BLaER1 (cell line): ENCODE data around the gene SCGB1D1.
"Not testable (repeated sequence)": the region's sequence is repeated elsewhere in the genome, so short reads cannot be mapped to it uniquely, and the experiment has no call there.

Source experiments
- H3K27ac ChIP-seq: shearing (Covaris generic); formaldehyde crosslinking; 2 replicates; pipeline ENCODE4 v1.8.1; 2022
- H3K27me3 ChIP-seq: shearing (Covaris generic); formaldehyde crosslinking; 2 replicates; pipeline ENCODE4 v1.8.1; 2022
- H3K36me3 ChIP-seq: shearing (Covaris generic); formaldehyde crosslinking; 2 replicates; pipeline ENCODE4 v1.8.1; 2022
- H3K4me1 ChIP-seq: shearing (Covaris generic); formaldehyde crosslinking; 2 replicates; pipeline ENCODE4 v1.8.1; 2022
- H3K4me2 ChIP-seq: shearing (Covaris generic); formaldehyde crosslinking; 2 replicates; pipeline ENCODE4 v1.8.1; 2022
- H3K4me3 ChIP-seq: shearing (Covaris generic); formaldehyde crosslinking; 2 replicates; pipeline ENCODE4 v1.8.1; 2022
- H3K9ac ChIP-seq: shearing (Covaris generic); formaldehyde crosslinking; 2 replicates; pipeline ENCODE4 v1.8.1; 2022
- H3K9me3 ChIP-seq: shearing (Covaris generic); formaldehyde crosslinking; 2 replicates; pipeline ENCODE4 v1.8.1; 2022
- H4K20me1 ChIP-seq: shearing (Covaris generic); formaldehyde crosslinking; 2 replicates; pipeline ENCODE4 v1.8.1; 2022
- Cebpa-rat ChIP-seq: shearing (Covaris generic); IDR thresholded peaks from 2 replicates; pipeline ENCODE4 v1.8.1; 2022

The SCGB1D1 gene

GRCh38 chr11:62193952-62194351 is 3.9 kb downstream of the SCGB1D1 start:
- Histone ChIP-seq H3K4me1 (no peaks in the 10 kb centered on the region), H3K27ac (no peak overlapping the region), H3K9me3 (no peaks in the 10 kb centered on the region), H3K4me2 (no peak overlapping the region), H3K4me3 (no peak overlapping the region), H3K27me3 (no peaks in the 10 kb centered on the region), H3K9ac (no peak overlapping the region), H4K20me1 (no peaks in the 10 kb centered on the region), H3K36me3 (no peaks in the 10 kb centered on the region)
- no peak for TF ChIP-seq Cebpa-rat

DNA sequence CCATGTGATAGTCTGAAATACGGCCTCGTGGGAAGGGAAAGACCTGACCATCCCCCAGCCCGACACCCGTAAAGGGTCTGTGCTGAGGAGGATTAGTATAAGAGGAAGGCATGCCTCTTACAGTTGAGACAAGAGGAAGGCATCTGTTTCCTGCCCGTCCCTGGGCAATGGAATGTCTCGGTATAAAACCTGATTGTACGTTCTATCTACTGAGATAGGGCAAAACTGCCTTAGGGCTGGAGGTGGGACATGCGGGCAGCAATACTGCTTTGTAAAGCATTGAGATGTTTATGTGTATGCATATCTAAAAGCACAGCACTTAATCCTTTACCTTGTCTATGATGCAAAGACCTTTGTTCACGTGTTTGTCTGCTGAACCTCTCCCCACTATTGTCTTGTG is 5.0 kb downstream of the SCGB1D1 start:
- not testable (repeated sequence) for H3K4me3 ChIP-seq, H3K27me3 ChIP-seq, H3K4me1 ChIP-seq, H3K27ac ChIP-seq, H3K9me3 ChIP-seq, H4K20me1 ChIP-seq, H3K4me2 ChIP-seq, H3K9ac ChIP-seq, H3K36me3 ChIP-seq

GRCh38 chr11:62195945-62196344 is 5.9 kb downstream of the SCGB1D1 start:
- H3K27me3 ChIP-seq, result no peaks in the 10 kb centered on the region
- TF ChIP-seq Cebpa-rat, result no peak
- H3K4me2 ChIP-seq, result no peak overlapping the region
- H3K36me3 ChIP-seq, result no peaks in the 10 kb centered on the region
- no peak overlapping the region for H3K27ac ChIP-seq
- no peak overlapping the region for H3K9ac ChIP-seq
- no peaks in the 10 kb centered on the region for H4K20me1 ChIP-seq
- H3K4me3 ChIP-seq, result no peak overlapping the region
- H3K4me1 ChIP-seq, result no peaks in the 10 kb centered on the region
- H3K9me3 ChIP-seq, result no peaks in the 10 kb centered on the region

DNA sequence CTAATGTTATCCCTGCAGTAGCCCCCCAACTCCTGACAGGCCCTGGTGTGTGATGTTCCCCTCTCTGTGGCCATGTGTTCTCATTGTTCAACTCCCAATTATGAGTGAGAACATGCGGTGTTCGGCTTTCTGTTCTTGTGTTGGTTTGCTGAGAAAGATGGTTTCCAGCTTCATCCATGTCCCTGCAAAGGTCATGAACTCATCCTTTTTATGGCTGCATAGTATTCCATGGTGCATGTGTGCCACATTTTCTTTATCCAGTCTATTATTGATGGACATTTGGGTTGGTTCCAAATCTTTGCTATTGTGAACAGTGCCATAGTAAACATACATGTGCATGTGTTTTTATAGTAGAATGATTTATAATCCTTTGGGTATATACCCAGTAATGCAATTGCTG is 7.4 kb downstream of the SCGB1D1 start:
- H3K4me3 ChIP-seq, H3K4me2 ChIP-seq, H4K20me1 ChIP-seq, H3K36me3 ChIP-seq, H3K27me3 ChIP-seq, H3K4me1 ChIP-seq, H3K9me3 ChIP-seq, H3K9ac ChIP-seq, H3K27ac ChIP-seq: not testable (repeated sequence)

GRCh38 chr11:62201376-62201775 is 11.4 kb downstream of the SCGB1D1 start:
- no peaks in the 10 kb centered on the region for H3K4me1 ChIP-seq
- no peak overlapping the region for H3K4me2 ChIP-seq
- no peaks in the 10 kb centered on the region for H3K9me3 ChIP-seq
- H4K20me1 ChIP-seq, result no peaks in the 10 kb centered on the region
- no peak overlapping the region for H3K9ac ChIP-seq
- H3K36me3 ChIP-seq, result no peaks in the 10 kb centered on the region
- no peaks in the 10 kb centered on the region for H3K27me3 ChIP-seq
- no peak overlapping the region for H3K27ac ChIP-seq
- H3K4me3 ChIP-seq, result no peak overlapping the region
- no peak for TF ChIP-seq Cebpa-rat

- no peak for TF ChIP-seq Cebpa-rat
- H3K4me1 ChIP-seq, result no peaks in the 10 kb centered on the region
- H3K27me3 ChIP-seq, result no peaks in the 10 kb centered on the region
- H3K27ac ChIP-seq, result no peak overlapping the region
- H3K36me3 ChIP-seq, result no peaks in the 10 kb centered on the region
- no peaks in the 10 kb centered on the region for H4K20me1 ChIP-seq
- no peak overlapping the region for H3K9ac ChIP-seq
- no peaks in the 10 kb centered on the region for H3K9me3 ChIP-seq
- no peak overlapping the region for H3K4me3 ChIP-seq
- no peak overlapping the region for H3K4me2 ChIP-seq
Observed at GRCh38 chr11:62202910-62203309, 12.9 kb downstream of the SCGB1D1 start.

DNA sequence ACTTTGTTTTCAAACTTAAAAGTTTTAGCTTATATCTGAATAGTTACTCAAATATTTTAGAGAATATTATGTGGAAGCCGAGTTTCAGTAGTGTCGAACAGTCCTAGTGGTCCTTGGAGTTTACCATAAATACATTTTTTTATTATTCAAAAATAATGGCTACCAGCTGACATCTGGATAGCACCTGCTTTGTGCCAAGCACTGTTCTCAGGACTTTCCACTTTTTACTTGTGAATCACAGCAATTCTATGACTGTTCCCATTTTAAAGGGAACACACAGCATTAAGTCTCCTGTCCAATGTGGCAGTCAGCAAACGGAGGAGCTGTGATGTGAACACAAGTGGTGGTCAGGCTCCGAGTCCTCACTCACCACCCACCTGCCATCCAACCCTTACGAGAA is 14.4 kb downstream of the SCGB1D1 start:
- H3K9me3 ChIP-seq, result no peaks in the 10 kb centered on the region
- H3K4me1 ChIP-seq, result no peaks in the 10 kb centered on the region
- H3K27ac ChIP-seq, result no peak overlapping the region
- H3K9ac ChIP-seq, result no peak overlapping the region
- H3K4me2 ChIP-seq, result no peak overlapping the region
- no peaks in the 10 kb centered on the region for H3K27me3 ChIP-seq
- no peaks in the 10 kb centered on the region for H4K20me1 ChIP-seq
- H3K36me3 ChIP-seq, result no peaks in the 10 kb centered on the region
- no peak overlapping the region for H3K4me3 ChIP-seq
- TF ChIP-seq Cebpa-rat, result no peak

DNA sequence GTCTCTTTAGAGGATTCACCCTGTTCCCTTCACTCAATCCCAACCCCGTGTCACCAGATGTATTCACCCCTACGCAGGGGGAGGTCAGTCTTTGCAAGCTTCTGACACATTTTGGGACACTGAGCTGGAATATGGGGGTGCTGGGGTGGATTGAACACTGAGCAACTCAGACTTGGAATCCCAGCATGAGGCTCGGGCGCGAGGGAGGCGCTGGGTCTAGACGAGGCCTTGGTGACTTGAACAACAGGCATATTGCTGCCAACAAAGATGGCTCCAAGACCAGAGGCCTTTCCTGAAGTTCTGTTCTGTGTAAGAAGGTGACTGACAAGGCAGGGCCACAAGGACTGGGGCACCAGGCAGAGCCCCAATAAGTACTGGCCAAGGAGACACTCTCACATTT is 15.4 kb downstream of the SCGB1D1 start:
- no peak overlapping the region for H3K27ac ChIP-seq
- no peak overlapping the region for H3K9ac ChIP-seq
- H3K36me3 ChIP-seq, result no peaks in the 10 kb centered on the region
- H3K9me3 ChIP-seq, result no peaks in the 10 kb centered on the region
- no peak for TF ChIP-seq Cebpa-rat
- no peaks in the 10 kb centered on the region for H3K4me1 ChIP-seq
- no peak overlapping the region for H3K4me2 ChIP-seq
- H4K20me1 ChIP-seq, result no peaks in the 10 kb centered on the region
- H3K27me3 ChIP-seq, result no peaks in the 10 kb centered on the region
- H3K4me3 ChIP-seq, result no peak overlapping the region

- H3K27me3 ChIP-seq, H3K4me1 ChIP-seq, H4K20me1 ChIP-seq, H3K9me3 ChIP-seq, H3K4me3 ChIP-seq, H3K9ac ChIP-seq, H3K36me3 ChIP-seq, H3K27ac ChIP-seq, H3K4me2 ChIP-seq: not testable (repeated sequence)
Observed at GRCh38 chr11:62206276-62207066, 16.5 kb downstream of the SCGB1D1 start.

DNA sequence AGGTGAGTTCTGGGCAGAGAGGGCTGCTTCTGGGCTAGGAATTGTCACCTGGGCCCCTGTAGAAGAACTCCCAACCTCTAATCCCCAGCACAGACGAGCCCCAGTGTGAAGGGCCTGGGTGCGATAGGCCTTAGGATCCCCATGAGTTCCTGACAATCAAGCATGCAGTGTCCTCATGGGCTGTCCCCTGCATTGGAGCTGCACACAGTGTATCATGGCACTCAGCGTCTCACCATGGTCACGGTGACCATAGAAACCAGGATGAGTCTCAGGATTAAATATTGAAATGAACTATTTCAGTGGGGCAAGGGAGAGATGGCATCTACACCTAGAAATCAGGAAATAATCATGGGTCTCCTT is 18.7 kb downstream of the SCGB1D1 start:
- H3K36me3 ChIP-seq, result no peaks in the 10 kb centered on the region
- H3K27me3 ChIP-seq, result no peaks in the 10 kb centered on the region
- H3K4me2 ChIP-seq, result no peak overlapping the region
- no peaks in the 10 kb centered on the region for H3K4me1 ChIP-seq
- no peaks in the 10 kb centered on the region for H4K20me1 ChIP-seq
- no peak overlapping the region for H3K9ac ChIP-seq
- H3K9me3 ChIP-seq, result no peaks in the 10 kb centered on the region
- no peak overlapping the region for H3K27ac ChIP-seq
- no peak for TF ChIP-seq Cebpa-rat
- no peak overlapping the region for H3K4me3 ChIP-seq

GRCh38 chr11:62217191-62217748 is 27.3 kb downstream of the SCGB1D1 start:
- no peak overlapping the region for H3K27ac ChIP-seq
- no peaks in the 10 kb centered on the region for H4K20me1 ChIP-seq
- H3K36me3 ChIP-seq, result no peaks in the 10 kb centered on the region
- no peak overlapping the region for H3K4me3 ChIP-seq
- H3K9ac ChIP-seq, result no peak overlapping the region
- H3K4me1 ChIP-seq, result no peaks in the 10 kb centered on the region
- no peak for TF ChIP-seq Cebpa-rat
- H3K9me3 ChIP-seq, result peaks cover 12% of the 10 kb centered on the region
- no peak overlapping the region for H3K4me2 ChIP-seq
- H3K27me3 ChIP-seq, result no peaks in the 10 kb centered on the region
